Smooth muscle cell (in vitro differentiated cells): ENCODE data around the gene CLTB. TPM values are rescaled to one million over a fixed set of nuclear protein-coding genes. Genes with fewer than 3 reads are reported as not detected.

Experiments used
- DNase-seq: peaks from one replicate; lab custom pipeline; 2025; ENCODE audit not compliant: unreplicated experiment; lab: John Stamatoyannopoulos, UW
- H2AFZ ChIP-seq: fragments of 200-600 bp; sonication (generic); 2 replicates; pipeline ENCODE4 v1.6.0; 2016; ENCODE audit warnings: antibody characterized with exemption, low read depth, mild to moderate bottlenecking
- H3F3A ChIP-seq: fragments of 200-600 bp; sonication (generic); 2 replicates; pipeline ENCODE4 v1.6.0; 2017; ENCODE audit warnings: antibody characterized with exemption, low read depth
- H3K27ac ChIP-seq: fragments of 200-600 bp; sonication (generic); 2 replicates; pipeline ENCODE4 v1.5.1; 2016; ENCODE audit warnings: low read depth, mild to moderate bottlenecking
- H3K27me3 ChIP-seq: fragments of 200-600 bp; sonication (generic); 2 replicates; pipeline ENCODE4 v1.6.1; 2016; ENCODE audit warnings: low read depth, mild to moderate bottlenecking
- H3K36me3 ChIP-seq: fragments of 200-600 bp; sonication (generic); 2 replicates; pipeline ENCODE4 v1.5.1; 2016; ENCODE audit warnings: low read depth
- H3K4me1 ChIP-seq: fragments of 200-600 bp; sonication (generic); 2 replicates; pipeline ENCODE4 v1.5.1; 2016; ENCODE audit warnings: low read depth
- H3K4me2 ChIP-seq: fragments of 200-600 bp; sonication (generic); 2 replicates; pipeline ENCODE4 v1.6.0; 2016; ENCODE audit warnings: mild to moderate bottlenecking
- H3K4me3 ChIP-seq: fragments of 200-600 bp; sonication (generic); 2 replicates; pipeline ENCODE4 v1.5.1; 2016; ENCODE audit warnings: mild to moderate bottlenecking
- H3K79me2 ChIP-seq: fragments of 200-600 bp; sonication (generic); 2 replicates; pipeline ENCODE4 v1.6.0; 2016; ENCODE audit warnings: low read depth, mild to moderate bottlenecking
- H3K9ac ChIP-seq: fragments of 200-600 bp; sonication (generic); 2 replicates; pipeline ENCODE4 v1.6.0; 2016; ENCODE audit warnings: low read depth
- H3K9me3 ChIP-seq: fragments of 200-600 bp; sonication (generic); replicated peaks from 2 replicates; pipeline ENCODE4 v1.5.1; 2016; ENCODE audit warnings: low read depth
- H4K20me1 ChIP-seq: fragments of 200-600 bp; sonication (generic); 2 replicates; pipeline ENCODE4 v1.6.0; 2016; ENCODE audit warnings: low read depth
- CTCF ChIP-seq: fragments of 200-600 bp; sonication (generic); IDR thresholded peaks from 2 replicates; pipeline ENCODE4 v1.5.1; 2017; ENCODE audit warnings: borderline replicate concordance, mild to moderate bottlenecking, antibody characterized with exemption; ENCODE audit not compliant: insufficient read depth, poor library complexity, severe bottlenecking
- WGBS: methylation state at CpG from one replicate; pipeline ENCODE4 v1.1.7; 2016; ENCODE audit warnings: low lambda C conversion rate; 5-methylcytosine and 5-hydroxymethylcytosine counted together
- polyA plus RNA-seq: library from polyadenylated mRNA; unstranded; fragments of >200 nt; fragmentation: Nextera tagmentation; extraction: Ambion mirVana; gene quantifications from 2 replicates; pipeline ENCODE4 v1.2.1, GENCODE V29; 2016
- total RNA-seq: library from RNA; depleted of rRNA; stranded (reverse); fragments of >200 nt; gene quantifications from 2 replicates; pipeline ENCODE4 v1.2.3, GENCODE V29; 2014

The CLTB gene
- total and polyA plus RNA-seq, 2 experiments from 2014 or later = 107 to 125 TPM

- Histone ChIP-seq H3K79me2 (peaks cover 47% of the 10 kb centered on the region), H2AFZ (peak within 1 kb of the TSS; percentile 91), H3K4me2 (peak within 1 kb of the TSS; percentile 97), H3K4me3 (peak within 1 kb of the TSS; percentile 98), H3K9ac (peak within 1 kb of the TSS; percentile 96), H3K4me1 (peaks cover 10% of the 10 kb centered on the region), H4K20me1 (peaks cover 30% of the 10 kb centered on the region), H3K27ac (no peak within 1 kb of the TSS), H3K9me3 (no peaks in the 10 kb centered on the region), H3K36me3 (no peaks in the 10 kb centered on the region), H3K27me3 (no peaks in the 10 kb centered on the region), H3F3A (no peaks in the 10 kb centered on the region)
- DNase-seq = peak; percentile 76
- WGBS = under 1% methylated on average over 56 of the region's 56 CpGs
- TF ChIP-seq CTCF = no peak
Measured at GRCh38 chr5:176361437-176362232, 54.7 kb downstream of the CLTB start, which contains the start of gene KIAA1191. Gene KIAA1191, minus strand, starts transcription at chr5:176361764. Its CDS starts 2,256 bp downstream, at chr5:176359508.

- no peak for DNase-seq
- H3K79me2 ChIP-seq = peaks cover 54% of the 10 kb centered on the region
- H3K27ac ChIP-seq = no peak overlapping the region
- TF ChIP-seq CTCF = no peak
- H3K4me1 ChIP-seq = peaks cover 3% of the 10 kb centered on the region
- no peaks in the 10 kb centered on the region for H3F3A ChIP-seq
- H3K4me2 ChIP-seq = peak overlapping the region; percentile 97
- H3K9me3 ChIP-seq = no peaks in the 10 kb centered on the region
- H3K27me3 ChIP-seq = no peaks in the 10 kb centered on the region
- H3K36me3 ChIP-seq = no peaks in the 10 kb centered on the region
- peaks cover 36% of the 10 kb centered on the region for H4K20me1 ChIP-seq
- H3K9ac ChIP-seq = peak overlapping the region; percentile 96
- peak overlapping the region; percentile 98 for H3K4me3 ChIP-seq
- H2AFZ ChIP-seq = peak overlapping the region; percentile 91
- 3% methylated on average over 26 of the region's 27 CpGs for WGBS
Measured at GRCh38 chr5:176360894-176361436, 55.4 kb downstream of the CLTB start.

- no peak for DNase-seq
- Histone ChIP-seq H3K4me1 (peaks cover 3% of the 10 kb centered on the region), H4K20me1 (peaks cover 49% of the 10 kb centered on the region), H3K4me3 (peak overlapping the region; percentile 98), H3K4me2 (peak overlapping the region; percentile 97), H3K9me3 (no peaks in the 10 kb centered on the region), H3K27ac (no peak overlapping the region), H3K9ac (no peak overlapping the region), H3F3A (no peaks in the 10 kb centered on the region), H3K36me3 (no peaks in the 10 kb centered on the region), H3K27me3 (no peaks in the 10 kb centered on the region), H2AFZ (no peak overlapping the region), H3K79me2 (peaks cover 65% of the 10 kb centered on the region)
- WGBS = 84% methylated on average over 4 of the region's 4 CpGs
- TF ChIP-seq CTCF = no peak
Measured at GRCh38 chr5:176359658-176360057, 56.7 kb downstream of the CLTB start.
